ENCODE data around the gene G3BP1.

The G3BP1 gene

DNA sequence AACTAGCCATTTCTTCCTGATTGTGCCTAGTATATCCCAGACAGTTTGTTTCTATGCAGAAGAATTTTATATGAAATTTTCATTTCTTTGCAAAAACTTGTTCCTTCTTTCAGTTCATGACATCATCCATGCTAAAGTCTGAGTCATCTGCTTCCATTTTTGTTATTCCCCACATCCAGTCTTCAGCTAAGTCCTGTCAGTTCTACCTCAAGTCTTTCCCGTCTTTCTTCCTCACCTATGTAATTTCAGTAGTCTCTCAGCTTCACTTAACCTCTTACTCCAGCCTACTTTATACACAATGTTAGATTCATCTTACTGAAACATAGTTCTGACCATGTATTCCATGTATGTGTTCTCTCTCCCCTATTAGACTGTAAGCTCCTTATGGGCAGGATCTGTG, 39.1 kb downstream of the G3BP1 start:
- Histone ChIP-seq H3K36me3 (ENCODE audit: control insufficient read depth, low read length) (peaks cover 96% of the 10 kb centered on the region), H3K27ac (ENCODE audit: low read depth, low read length) (no peak overlapping the region), H3K27me3 (ENCODE audit: control insufficient read depth, low read length) (no peaks in the 10 kb centered on the region), H3K9me2 (replicated peaks; ENCODE audit: control insufficient read depth, low read length) (no peaks in the 10 kb centered on the region), H3K9me3 (ENCODE audit: control insufficient read depth, insufficient read depth, low read length) (no peaks in the 10 kb centered on the region), H3K79me2 (ENCODE audit: control insufficient read depth, low read length) (peaks cover 14% of the 10 kb centered on the region), H3F3A (ENCODE audit: control insufficient read depth, insufficient read depth) (peaks cover 15% of the 10 kb centered on the region), H3K4me2 (ENCODE audit: low read length) (no peak overlapping the region), H3K4me1 (ENCODE audit: control insufficient read depth, low read length) (no peaks in the 10 kb centered on the region), H3K4me3 (ENCODE audit: low read length) (no peak overlapping the region), H4K20me1 (ENCODE audit: control insufficient read depth, insufficient read depth, low read depth, low read length) (peaks cover 5% of the 10 kb centered on the region; the same call in 1 of the 2 replicates)
- TF ChIP-seq EZH2phosphoT487 (IDR thresholded peaks at IDR 0.05; ENCODE audit: borderline replicate concordance, low read length) (no peak), CTCF (IDR thresholded peaks at IDR 0.05; ENCODE audit: low read depth, low read length, poor library complexity, severe bottlenecking) (no peak)

GRCh38 chr5:151811593-151812321, 40.0 kb downstream of the G3BP1 start:
- Histone ChIP-seq H3K79me2 (ENCODE audit: control insufficient read depth, low read length) (peaks cover 9% of the 10 kb centered on the region), H3K27ac (ENCODE audit: low read depth, low read length) (no peak overlapping the region), H3F3A (ENCODE audit: control insufficient read depth, insufficient read depth) (peaks cover 21% of the 10 kb centered on the region), H3K36me3 (ENCODE audit: control insufficient read depth, low read length) (peaks cover 88% of the 10 kb centered on the region), H3K9me3 (ENCODE audit: control insufficient read depth, insufficient read depth, low read length) (no peaks in the 10 kb centered on the region), H3K4me1 (ENCODE audit: control insufficient read depth, low read length) (no peaks in the 10 kb centered on the region), H3K9me2 (replicated peaks; ENCODE audit: control insufficient read depth, low read length) (no peaks in the 10 kb centered on the region), H3K4me3 (ENCODE audit: low read length) (no peak overlapping the region), H3K27me3 (ENCODE audit: control insufficient read depth, low read length) (no peaks in the 10 kb centered on the region), H4K20me1 (ENCODE audit: control insufficient read depth, insufficient read depth, low read depth, low read length) (peaks cover 5% of the 10 kb centered on the region; the same call in 1 of the 2 replicates), H3K4me2 (ENCODE audit: low read length) (no peak overlapping the region)
- no peak for TF ChIP-seq CTCF (IDR thresholded peaks at IDR 0.05; ENCODE audit: low read depth, low read length, poor library complexity, severe bottlenecking)

DNA sequence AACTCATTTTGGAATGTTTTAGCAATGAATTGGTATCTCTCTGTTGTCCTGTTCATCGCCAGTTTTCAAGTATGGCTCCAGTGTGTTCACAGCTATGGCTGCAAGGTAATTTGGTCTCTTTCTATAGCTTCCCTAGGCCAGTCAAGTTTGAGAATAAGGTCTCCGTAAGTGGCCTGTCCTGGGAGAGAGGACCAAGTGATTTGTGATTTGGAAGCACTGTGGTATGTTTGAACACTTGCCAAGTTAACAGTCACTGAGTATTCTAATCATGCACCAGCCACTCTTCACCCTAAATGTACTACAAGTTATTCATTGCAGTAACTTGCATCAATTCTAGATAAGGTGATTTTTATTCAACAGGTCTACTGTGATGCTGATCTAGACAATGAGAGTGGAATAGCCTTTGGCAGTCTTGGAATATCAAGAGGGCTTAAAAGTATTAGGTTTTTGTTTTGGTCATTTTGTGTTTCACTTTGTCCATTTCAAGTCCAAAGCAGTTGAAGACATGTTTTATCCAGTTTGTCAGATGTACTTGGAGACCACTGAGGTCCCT, 41.1 kb downstream of the G3BP1 start:
- Histone ChIP-seq H3K9me2 (replicated peaks; ENCODE audit: control insufficient read depth, low read length) (no peaks in the 10 kb centered on the region), H4K20me1 (ENCODE audit: control insufficient read depth, insufficient read depth, low read depth, low read length) (no peaks in the 10 kb centered on the region), H3K27me3 (ENCODE audit: control insufficient read depth, low read length) (no peaks in the 10 kb centered on the region), H3K36me3 (ENCODE audit: control insufficient read depth, low read length) (peaks cover 77% of the 10 kb centered on the region), H3K4me3 (ENCODE audit: low read length) (no peak overlapping the region), H3F3A (ENCODE audit: control insufficient read depth, insufficient read depth) (peaks cover 29% of the 10 kb centered on the region), H3K27ac (ENCODE audit: low read depth, low read length) (no peak overlapping the region), H3K9me3 (ENCODE audit: control insufficient read depth, insufficient read depth, low read length) (no peaks in the 10 kb centered on the region), H3K4me2 (ENCODE audit: low read length) (no peak overlapping the region), H3K79me2 (ENCODE audit: control insufficient read depth, low read length) (peaks cover 3% of the 10 kb centered on the region; the same call in 1 of the 2 replicates), H3K4me1 (ENCODE audit: control insufficient read depth, low read length) (no peaks in the 10 kb centered on the region)
- TF ChIP-seq CTCF (IDR thresholded peaks at IDR 0.05; ENCODE audit: low read depth, low read length, poor library complexity, severe bottlenecking) (no peak), EZH2phosphoT487 (IDR thresholded peaks at IDR 0.05; ENCODE audit: borderline replicate concordance, low read length) (no peak)

Data from DOHH2 (cell line).